Measurements from ENCODE around the gene CD300H.
"Not testable (repeated sequence)": the region's sequence is repeated elsewhere in the genome, so short reads cannot be mapped to it uniquely, and the experiment has no call there.

CD300H gene

DNA sequence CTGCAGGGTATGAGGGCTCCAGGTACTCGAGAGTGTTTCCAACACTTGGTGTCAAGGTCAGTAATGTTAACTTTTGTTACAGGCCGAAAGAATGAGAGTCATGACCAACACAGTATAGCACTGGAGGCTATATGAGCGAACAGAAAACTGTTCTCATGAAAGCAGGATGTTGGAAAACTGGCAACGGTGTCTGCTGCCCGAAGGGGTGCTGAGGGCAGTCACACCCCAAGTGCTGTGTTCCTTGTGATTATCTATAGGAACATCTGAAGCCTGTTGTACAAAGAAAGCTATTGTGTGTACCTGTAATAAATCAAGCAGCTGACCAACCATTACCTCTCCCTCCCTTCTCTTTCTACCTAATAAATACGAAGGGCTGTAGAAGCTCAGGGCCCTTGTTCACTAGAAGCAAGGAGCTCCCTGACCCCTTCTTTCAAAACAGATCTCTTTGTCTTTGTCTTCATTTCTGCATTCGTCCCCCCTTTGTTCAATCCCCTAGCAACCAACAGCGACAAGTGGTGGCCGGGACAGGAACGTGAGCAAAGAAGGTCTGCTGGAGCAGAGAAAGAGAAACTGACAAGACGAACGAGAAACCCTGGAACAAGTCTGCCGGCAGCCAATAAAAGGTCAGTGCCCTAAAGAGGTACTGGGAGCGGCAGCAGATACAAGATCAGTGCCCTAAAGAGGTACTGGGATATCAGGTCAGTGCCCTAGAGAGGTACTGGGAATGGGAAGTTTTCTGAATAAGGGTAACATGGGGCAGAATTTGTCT is 17.2 kb upstream of the CD300H start:
- DNase-seq: no peak

DNA sequence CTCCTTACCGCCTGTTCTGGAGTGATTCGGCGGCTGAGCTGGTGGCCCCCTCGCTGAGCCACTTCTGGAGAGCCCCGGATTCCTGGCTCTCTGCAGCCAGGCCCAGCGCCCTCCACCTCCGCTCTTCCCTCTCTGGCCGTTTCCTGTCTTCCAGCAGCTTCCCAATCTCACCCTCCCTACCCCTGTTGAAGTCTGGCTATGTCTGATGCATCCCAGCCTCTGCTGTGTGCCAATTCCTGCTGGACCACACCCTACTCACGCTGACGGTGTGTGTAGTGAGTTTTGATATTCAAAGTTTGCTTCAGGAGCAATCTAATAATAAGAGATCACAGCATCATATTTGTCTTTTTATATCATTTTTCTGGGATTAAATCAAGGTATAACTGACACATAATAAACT is 15.3 kb upstream of the CD300H start:
- no peak for DNase-seq

DNA sequence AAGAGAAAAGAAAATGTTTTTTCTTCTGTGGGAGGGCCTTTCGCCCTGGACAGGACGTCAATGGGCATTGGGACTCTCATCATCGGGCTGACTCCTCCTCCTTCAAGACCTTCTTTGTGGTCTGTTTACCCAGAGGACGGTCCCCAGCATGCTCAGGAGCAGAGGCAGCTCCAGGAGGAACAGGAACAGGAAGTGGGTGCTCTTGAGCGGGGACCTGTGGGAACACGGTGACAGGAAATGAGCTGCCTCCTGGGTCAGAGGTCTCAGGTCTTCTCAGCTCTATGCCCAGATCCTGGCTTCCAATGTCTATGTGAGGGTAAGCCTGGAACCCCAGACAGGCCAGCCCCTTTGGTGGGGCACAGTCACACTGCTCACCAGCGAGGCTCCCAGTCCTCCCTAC is 12.6 kb upstream of the CD300H start:
- DNase-seq: no peak

DNA sequence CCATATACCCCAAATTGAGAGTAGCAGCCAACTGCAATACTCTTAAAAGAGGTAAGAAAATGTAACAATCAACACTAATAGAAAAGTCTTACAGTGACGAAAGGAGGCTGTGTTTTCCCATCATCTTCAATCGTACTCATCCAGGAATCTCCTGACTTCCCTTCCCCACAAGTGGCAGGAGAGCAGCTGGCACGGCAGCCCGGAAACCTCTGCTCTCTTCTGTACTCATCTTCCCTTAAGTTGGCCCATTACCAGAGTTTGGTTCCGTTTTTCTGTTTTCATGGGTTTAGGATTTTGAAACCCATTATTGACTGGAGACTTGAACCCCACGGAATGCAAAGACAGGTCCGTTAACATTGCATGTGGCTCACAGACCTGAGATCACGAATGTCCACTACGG is 11.7 kb upstream of the CD300H start:
- no peak for DNase-seq

- DNase-seq: no peak
Measured at GRCh38 chr17:74574489-74575142, 7.3 kb upstream of the CD300H start.

DNA sequence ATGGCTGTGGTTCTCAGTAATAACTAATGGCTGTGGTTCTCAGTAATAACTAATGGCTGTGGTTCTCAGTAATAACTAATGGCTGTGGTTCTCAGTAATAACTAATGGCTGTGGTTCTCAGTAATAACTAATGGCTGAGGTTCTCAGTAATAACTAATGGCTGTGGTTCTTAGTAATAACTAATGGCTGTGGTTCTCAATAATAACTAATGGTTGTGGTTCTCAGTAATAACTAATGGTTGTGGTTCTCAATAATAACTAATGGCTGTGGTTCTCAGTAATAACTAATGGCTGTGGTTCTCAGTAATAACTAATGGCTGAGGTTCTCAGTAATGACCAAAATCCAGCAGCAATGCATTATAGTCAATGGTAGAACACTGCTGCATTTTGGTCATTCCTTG is 6.3 kb upstream of the CD300H start:
- not testable (repeated sequence) for DNase-seq

DNA sequence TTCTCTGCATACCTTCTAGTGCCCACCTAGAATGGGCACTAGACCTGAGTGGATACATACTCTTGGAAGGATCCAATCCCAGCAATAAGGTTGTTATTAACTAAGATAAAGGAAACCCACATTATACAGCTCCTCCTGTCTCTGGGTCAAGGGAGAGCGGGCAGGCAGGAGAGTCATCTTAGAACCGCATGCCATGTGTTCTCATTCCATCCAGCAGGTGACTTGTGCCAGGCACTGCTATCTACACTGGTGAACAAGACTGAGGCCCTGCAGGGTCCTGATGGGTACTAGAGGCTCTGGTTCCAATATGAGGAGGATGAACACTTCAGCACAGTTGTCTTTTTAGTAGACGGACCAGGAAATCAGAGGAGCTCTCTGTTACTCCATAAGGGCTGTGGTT is 5.9 kb upstream of the CD300H start:
- no peak for DNase-seq

GRCh38 chr17:74571621-74572270 is 4.4 kb upstream of the CD300H start:
- DNase-seq: no peak

GRCh38 chr17:74569020-74570003 is 2.0 kb upstream of the CD300H start:
- DNase-seq: no peak

DNA sequence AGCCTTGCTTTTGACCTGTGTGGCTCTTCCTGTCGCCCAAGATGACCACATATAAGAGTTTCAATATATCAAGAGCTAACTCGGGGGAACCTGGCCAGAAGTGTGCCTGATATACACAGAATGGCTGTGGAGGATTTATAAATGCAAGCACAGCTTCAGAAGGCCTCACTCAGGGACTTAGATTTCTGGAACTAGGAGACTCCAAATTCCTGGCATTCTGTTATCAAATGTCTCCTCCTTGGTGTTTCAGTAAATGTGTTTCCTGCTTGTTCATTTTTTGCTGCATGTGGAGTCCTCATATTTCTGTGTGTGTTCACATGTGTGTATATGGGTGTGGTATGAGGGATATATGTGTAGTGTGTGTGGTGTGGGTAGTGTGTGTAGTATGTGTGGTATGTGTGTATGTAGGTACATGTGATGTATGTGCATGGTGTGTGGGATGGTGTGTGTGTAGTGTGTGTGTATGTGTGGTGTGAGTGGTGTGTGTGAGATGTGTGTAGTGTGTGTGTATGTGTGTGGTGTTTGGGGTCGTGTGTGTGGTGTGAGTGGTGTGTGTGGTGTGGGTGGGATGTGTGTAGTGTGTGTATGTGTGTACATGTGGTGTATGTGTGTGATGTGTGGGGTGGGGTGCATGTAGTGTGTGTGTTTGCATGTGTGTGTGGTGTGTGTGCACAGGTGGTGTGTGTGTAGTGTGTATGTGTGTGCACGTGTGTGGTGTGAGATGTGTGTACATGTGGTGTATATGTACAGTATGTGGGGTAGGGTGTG is 981 bp upstream of the CD300H start:
- DNase-seq: no peak

DNA sequence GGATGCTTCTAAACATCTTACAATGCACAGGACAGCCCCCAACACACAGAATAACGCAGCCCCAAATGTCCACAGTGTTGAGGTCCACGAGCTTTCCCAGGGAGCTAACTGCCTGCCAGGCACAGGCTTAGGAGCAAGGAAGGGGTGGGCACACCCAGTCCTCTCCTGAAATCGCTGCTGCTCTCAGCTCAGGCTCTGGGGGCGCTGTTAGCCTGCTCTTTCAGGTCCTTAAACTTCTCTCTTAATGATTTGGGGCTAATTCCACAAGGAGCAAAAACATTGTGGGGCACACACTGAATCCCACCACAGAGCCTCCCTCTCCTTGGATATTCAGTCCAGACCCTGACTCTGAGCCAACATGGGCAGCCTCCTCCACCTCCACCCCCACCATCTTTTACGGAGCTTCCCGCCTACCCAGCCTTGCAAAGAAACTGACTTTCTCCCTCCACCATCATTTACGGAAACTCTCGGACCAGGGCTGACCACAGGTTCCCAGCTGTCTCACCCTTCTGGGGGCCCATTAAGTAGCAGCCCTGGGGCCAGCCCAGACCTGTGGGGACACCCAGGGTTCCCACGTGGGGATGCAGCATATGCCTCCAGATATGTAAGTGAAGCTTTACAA is 1.1 kb downstream of the CD300H start:
- DNase-seq: no peak

- DNase-seq: no peak
Measured at GRCh38 chr17:74565126-74565525, 2.2 kb downstream of the CD300H start.

- DNase-seq: no peak
Measured at GRCh38 chr17:74563358-74563757, 4.0 kb downstream of the CD300H start.

DNA sequence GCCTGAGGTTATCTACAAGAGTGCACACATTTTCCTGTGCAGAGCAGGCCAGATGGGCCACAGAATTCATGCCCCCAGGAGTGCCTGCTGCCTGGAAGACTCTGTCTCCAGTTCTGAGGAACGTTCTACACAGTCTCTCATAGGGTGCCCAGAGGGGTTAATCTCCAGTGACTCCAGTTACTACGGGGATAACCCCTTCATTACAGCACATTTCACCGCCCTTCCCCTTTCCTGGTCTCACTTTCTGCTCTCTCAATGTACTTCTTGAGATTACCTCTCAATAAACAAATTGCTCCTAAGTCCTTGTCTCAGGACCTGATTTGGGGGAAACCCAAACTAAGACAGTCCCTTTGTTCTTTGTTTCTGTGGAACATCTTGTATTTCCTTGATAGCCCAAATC is 5.7 kb downstream of the CD300H start:
- DNase-seq: no peak

DNA sequence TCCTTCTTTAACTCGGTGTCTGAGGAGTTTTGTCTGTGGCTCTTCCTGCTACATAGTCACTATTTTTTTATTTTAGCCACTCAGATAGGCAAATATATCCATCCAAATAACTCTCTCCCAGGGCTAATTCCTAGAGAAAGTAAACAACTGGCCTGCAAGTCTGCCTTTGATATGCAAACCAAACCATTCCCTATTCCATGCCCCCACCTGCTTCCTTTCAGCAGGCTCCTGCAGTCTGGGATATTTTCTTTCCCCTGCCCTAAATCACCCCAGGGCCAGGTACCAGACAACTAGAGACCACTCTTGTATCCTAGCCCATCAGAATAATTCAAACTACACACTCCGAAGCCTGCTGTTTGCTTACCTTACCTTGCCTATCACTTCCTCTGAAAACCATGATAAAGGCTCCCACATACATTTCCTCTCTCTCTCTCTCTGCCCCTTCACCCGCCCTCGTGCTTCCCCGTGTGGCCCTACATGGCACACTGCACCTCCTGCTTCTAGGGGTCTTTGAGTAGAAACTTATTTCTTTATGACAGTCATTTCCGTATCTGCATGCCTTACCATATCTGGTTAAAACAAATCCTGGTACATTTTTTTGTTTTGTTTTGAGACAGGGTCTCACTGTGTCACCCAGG is 8.3 kb downstream of the CD300H start:
- DNase-seq: no peak

- DNase-seq: not testable (repeated sequence)
Measured at GRCh38 chr17:74558402-74558801, 8.9 kb downstream of the CD300H start.

- no peak for DNase-seq
Measured at GRCh38 chr17:74555427-74555940, 11.8 kb downstream of the CD300H start.

DNA sequence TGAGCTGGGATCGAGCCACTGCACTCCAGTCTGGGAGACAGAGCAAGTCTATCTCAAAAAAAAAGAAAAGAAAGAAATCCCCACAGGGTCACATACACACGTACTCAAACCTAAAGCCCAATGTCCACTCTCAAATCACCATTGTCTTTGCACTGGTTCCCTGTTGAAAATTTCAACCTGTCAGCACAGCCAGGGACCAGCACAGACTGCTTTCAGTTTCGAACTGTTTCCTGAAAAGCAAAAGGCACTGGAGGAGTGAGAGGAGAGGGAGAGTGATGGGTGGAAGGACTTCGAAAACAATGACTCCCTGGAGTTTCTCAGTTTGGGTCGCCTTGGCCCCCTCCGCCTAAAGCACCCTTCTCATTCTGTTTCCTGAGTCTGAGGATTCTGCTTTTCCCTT is 12.4 kb downstream of the CD300H start:
- DNase-seq: no peak

GRCh38 chr17:74552037-74552436 is 15.3 kb downstream of the CD300H start:
- no peak for DNase-seq

DNA sequence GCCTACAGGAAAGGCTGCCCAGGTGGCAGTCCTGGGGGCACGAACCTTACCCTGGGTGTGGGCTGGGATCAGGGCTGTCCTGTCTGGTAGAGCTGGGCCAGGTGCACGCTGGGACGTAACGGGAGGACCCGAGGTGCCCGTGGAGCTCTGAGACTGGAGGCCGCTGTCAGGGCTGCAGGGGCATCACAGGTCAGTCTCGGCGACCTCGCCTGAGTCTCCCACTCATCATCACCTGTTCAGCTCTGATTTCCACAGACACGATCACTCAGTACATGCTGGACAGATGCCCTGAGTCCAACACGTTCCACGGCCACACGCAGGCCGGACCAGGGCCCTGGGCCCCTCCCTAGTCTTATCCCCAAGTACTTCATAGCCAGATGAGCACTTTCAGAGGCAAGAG is 16.7 kb downstream of the CD300H start:
- DNase-seq: no peak

- no peak for DNase-seq
Measured at GRCh38 chr17:74549343-74549742, 18.0 kb downstream of the CD300H start.
